Stimulated activated CD4-positive, alpha-beta T cell treated with anti-CD3 and anti-CD28 coated beads, TNF-alpha, amount 100 ng/mL, for 1 hour (primary cell): ENCODE measurements around the gene CPNE9.

ENCODE experiments used
- DNase-seq, 3 donors: peaks; one replicate each; pipeline ENCODE4 v3.0.0-alpha.2; 2020; ENCODE audit warnings: low read depth in 3 of 3, low spot score in 1 of 3

CPNE9 gene

DNA sequence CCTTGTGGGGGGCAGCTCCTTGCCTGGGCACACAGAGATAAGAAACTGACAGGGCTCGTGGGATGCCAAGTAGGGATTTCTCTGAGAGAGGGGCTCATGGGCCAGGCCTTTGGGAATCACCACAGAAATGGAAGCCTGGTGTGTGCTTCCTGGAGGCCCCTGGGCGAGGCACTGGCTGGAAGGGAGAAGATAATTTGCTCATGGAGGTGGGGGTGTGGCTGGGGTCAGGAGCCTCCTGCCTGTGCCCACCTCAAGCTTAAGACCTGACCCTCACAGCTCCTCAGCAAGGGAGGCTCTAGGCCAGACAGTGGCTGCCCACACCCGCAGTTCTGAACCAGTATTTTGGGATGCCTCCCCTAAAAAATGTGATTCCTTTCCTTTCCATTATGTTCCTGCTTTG lies 16.9 kb upstream of the CPNE9 start:
- no peak for DNase-seq

DNA sequence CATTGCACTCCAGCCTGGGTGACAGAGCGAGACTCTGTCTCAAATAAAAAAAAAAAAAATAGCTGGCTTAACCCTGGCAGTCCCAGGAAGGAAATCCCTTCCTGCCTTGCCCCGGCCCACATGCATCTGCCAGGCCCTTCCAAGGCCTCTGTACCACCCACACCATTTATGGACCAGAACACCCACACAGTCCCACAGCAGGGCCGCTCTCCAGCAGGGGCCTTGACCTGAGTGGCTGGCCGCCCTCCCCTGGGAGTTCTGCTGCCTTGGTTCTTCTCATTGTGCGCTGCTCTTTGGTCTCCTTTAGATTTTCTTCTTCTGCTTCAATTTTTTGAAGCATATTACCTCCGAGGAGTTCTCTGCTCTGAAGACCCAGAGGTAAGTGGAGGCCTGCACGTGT lies 16.1 kb upstream of the CPNE9 start:
- no peak for DNase-seq

DNA sequence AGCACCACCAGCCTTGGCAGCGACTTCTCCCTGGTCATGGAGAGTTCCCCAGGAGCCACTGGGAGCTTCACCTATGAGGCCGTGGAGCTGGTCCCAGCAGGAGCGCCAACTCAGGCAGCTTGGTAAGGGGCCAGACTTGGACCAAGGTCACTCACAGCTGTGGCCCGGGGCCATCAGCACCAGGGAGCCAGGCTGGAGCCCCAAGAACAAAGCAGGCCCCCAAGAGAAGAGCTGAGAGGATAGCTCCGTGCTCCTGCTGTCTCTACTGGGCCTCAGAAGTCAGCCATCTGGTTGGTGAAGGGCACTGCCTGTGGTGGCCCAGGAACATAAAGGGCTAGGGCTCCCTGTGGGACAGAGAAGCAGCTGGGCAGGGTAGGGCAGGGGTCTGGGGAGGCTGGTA lies 14.7 kb upstream of the CPNE9 start:
- no peak for DNase-seq

DNA sequence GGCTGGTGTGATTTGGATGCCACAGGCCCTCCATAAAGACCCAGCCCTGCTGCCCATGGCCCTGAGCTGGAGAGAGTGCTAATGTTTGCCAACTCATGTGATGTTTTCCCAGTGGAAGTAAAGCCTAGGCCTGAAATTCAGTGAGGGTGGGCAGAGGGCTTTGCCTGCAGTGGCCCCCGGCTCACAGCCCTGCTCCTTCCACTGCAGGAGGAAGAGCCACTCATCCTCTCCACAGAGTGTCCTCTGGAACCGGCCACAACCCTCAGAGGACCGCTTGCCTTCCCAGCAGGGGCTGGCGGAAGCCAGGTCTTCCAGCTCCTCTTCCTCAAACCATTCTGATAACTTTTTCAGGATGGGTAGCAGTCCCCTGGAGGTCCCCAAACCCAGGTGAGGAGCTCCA lies 13.9 kb upstream of the CPNE9 start:
- DNase-seq = no peak

DNA sequence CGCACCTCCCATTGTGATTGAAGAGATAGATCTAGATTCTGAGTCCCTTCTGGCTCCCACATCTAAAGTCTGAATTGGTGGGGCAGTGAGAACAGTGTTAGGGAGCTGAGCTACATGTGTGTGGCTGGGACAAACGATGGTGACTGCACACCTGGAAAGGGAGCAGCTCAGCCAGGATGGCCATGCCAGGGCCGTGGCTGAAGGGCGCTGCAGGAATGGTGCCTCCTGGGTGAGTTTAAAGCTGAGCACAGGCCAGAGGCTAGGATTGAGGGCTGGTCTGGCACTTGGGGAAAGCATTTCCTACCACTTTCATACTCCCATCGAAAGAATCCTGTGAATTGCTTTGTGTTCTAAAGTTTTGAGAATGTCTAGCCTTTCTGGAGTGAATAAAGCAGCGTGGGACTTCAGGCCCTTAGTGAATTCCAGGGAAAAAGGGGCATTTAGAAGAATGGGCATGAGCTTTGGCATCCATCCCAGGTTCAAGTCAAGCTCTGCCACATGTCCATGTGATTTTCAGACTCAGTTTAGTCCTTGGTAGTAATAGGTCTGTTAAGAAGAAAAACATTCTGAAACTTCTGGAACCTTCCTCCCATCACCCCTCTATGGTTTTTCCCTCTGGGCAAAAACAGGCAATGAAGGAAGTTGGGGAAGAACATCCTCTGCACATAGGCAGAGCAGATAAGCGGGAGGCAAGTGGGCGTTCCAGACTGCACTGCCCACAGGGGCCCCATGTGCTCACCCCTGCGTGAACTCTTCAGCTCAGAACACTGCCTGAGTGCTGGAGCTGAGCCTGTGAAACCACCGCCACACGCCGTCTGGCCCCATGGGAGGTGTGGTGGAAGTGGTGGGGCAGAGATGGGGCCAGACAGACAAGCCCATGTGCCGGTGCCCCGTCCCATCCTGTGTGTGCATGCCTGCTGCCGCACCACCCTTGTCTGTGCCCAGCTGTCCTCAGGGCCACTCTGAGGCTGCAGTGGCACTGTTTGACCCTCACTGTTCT lies 12.9 kb upstream of the CPNE9 start:
- no peak for DNase-seq

- no peak for DNase-seq
These were observed 12.0 kb upstream of the CPNE9 start for GRCh38 chr3:9691636-9692035.

DNA sequence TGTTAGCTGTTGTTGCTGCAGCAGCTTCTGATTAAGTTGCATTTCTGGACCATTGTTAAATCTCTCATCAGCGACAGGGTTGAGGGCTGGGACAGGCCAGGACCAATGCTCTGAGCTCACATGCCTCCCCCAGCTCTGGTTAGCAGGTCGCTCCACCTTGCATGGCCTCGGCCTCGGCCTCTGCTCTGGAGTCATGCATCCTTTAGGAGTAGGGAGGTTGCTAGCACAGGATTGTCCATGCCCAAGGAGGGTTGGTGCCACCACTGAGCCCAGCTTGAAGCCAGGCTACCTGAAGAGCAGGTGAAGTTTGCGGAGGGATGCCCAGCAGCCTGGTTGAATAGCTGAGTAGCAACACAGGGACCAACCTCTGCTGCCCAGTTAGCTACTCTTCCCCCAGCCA lies 11.2 kb upstream of the CPNE9 start:
- DNase-seq = no peak

DNA sequence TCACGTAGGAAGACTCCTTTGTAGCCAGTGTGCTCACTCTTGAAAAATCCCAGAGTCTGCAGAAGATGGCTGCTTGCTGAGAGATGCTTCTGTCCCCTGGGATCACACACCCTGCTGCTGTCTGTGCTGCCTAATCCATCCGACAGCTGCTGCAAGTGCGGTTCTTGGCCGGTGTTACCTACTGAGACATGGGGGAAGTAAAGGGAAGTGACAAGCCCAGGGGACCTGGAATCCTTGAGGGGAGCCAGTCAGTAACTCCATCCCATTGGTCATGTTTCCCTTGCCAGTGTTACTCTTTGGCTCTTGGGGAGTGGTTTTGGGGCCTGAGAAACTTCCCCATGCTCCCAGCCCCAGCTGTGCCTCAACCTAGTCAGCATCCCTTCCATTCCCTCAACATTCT lies 8.3 kb upstream of the CPNE9 start:
- no peak for DNase-seq

DNA sequence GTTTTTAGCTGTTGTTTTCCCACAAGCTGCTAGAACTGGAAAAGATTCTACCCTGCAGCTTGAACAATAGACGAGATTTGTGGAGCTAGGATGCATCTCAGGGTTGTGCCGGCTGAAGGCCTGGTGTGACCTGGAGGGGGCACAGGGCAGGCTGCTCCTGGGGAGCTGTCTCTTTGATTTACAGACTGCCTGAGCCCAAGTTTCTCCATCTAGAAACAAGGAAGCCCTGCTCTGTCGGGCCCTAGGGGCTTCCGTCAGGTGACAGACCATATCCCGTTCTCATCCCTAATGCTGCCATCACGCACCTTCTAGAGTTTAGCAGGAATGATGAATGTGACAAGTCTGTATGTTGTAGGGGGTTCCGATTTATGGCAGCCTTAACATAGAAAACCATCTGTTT lies 7.9 kb upstream of the CPNE9 start:
- no peak for DNase-seq

DNA sequence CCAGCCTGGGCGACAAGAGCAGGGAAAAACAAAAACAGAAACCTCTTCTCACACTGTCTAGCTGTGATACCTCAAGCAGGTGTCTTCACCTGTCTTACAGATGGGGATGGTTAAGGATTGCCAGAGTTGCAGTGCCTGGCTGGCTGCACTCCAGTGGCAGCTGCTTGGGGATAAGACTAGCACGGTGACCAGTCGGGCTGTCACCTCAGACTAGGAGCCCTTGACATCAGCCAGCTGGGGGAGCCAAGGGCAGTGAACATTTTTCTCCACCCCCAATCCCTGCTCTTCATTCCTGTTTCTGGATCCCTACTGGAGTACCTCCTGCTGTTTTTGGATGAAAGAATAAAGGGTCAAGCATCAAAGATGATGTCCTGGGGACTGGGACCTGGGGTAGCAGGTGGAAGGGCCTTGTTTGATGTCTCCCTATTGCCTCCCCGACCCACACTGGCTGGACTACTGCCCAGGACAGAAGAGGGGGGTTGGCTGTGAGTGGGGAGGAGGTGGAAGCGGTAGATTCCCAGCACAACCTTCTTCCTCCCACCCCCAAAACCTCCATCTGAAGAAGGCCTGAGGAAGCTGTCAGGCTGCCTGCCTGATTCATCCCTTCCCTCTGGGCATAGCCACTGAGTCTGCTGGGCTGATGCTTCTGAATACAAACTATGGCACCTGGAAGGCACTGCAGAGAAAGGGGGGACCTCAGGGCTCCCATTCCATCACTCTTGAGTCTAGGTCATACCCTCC lies 7.0 kb upstream of the CPNE9 start:
- DNase-seq = no peak

DNA sequence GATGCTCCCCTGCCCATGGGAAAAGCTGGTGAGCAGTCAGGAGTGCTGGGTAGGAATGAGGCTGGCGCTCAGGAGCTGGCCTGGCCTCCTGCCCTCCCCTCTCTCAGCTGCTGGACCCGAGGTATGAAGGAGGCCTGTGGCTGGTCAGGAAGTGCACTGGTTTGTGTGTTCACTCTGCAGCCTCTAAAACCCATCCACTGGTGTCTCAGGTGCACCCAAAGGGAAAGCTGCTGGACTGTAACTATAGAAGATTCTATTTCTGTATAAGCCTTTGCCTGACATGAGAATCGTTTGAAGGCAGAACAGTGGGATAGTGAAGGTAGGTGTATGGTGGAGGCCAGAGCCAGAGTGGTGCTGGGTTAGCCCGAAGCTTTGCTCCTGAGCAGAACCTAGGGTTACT lies 5.7 kb upstream of the CPNE9 start:
- DNase-seq = no peak

GRCh38 chr3:9698293-9698692 lies 5.3 kb upstream of the CPNE9 start:
- no peak for DNase-seq

DNA sequence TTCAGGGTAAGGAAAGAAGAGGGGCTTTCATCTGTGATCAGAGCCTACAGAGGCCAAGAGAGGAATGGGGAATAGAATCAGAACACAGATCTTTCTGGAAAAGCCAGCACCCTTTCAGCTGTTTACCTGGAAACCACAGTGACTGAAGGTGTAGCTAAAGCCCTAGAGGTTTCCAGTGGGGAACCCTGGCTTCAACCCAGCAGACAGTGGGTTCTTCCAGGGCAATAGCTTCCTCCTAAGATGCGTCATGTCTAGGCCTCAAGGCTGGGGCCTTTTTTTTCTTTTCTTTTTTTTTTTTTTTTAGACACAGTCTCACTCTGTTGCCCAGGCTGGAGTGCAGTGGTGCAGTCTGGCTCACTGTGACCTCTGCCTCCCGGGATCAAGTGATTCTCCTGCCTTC lies 3.1 kb upstream of the CPNE9 start:
- no peak for DNase-seq

GRCh38 chr3:9701006-9701405 lies 2.6 kb upstream of the CPNE9 start:
- DNase-seq = no peak

DNA sequence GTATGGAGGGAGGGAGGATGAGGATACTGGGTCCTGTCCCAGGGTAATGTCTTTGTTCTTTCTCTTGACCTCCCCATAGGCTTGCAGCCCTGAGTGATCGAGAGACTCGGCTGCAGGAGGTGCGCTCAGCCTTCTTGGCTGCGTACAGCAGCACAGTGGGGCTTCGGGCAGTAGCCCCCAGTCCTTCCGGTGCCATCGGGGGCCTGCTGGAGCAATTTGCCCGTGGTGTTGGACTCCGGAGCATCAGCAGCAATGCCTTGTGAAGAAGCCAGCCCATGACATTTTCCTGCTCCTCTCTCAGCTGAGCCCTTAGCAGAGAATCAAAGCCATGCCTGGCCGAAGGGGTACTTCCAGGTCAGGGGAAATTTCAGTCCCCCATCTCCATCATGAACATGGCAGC lies 1.9 kb upstream of the CPNE9 start:
- no peak for DNase-seq

GRCh38 chr3:9703240-9703639 lies 393 bp upstream of the CPNE9 start:
- no peak for DNase-seq

- no peak for DNase-seq
These were observed 1.0 kb downstream of the CPNE9 start for GRCh38 chr3:9704347-9705322.

DNA sequence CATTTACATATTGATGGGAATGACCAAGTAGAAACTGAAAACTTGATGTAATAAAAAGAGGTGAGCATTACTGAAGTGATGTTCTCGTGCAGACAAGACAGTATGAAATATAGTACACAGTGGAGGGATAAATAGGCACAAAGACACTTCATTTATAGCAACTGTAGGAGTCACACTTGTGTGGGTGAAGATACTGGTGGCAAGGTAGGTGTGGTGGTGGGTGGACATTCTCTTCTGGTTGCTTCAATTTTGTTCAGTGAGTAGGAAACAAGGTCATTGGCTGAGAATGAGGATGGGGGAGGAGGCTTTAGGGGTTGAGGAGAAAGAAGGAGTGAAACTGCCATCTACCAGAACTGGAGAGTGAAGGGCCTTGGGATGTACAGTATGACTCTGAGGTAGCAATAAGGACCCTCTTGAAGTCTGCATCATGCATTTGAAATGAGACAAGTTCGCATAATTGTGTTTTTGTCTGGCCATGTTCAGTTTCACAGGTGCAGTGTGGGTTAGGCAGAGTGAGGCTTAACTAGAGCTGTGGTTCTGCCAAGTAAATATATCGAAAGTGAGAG lies 6.6 kb downstream of the CPNE9 start:
- no peak for DNase-seq

DNA sequence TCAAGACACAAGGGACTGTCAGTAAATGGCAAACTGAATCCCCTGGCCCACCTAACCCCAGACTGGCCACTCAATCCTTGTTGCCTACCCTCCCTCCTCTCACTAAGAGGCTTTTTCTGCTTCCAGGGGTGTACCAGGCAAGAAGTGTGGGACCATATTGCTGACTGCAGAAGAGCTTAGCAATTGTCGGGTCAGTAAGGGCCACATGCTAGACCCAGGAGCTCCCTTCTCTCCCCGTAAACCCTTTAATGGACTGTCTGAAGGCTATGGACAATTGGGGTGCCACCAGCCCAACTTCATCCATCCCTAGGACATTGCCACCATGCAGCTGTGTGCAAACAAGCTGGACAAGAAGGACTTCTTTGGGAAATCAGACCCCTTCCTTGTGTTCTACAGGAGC lies 8.8 kb downstream of the CPNE9 start:
- DNase-seq = no peak

GRCh38 chr3:9713142-9713541 lies 9.5 kb downstream of the CPNE9 start:
- no peak for DNase-seq

- DNase-seq = no peak
These were observed 11.5 kb downstream of the CPNE9 start for GRCh38 chr3:9715136-9715535.
